Panc1 (cell line): ENCODE measurements around the gene CDC42EP5. TPM values are rescaled to one million over a fixed set of nuclear protein-coding genes. Genes with fewer than 3 reads are reported as not detected.

ENCODE experiments used
- ATAC-seq: fragments of 200-7000 bp; cut with Tn5 transposase; 2 replicates; pipeline ENCODE4 v1.9.1; 2020; ENCODE audit warnings: mild to moderate bottlenecking, moderate library complexity
- BruUV-seq: library from RNA; stranded (reverse); fragments of 400-500 nt; replicated peaks from 2 replicates; lab custom pipeline; 2021; lab: Mats Ljungman, UMichigan
- CTCF ChIA-PET: fragments of 300-600 bp; sonication (Branson Sonifier 250); formaldehyde crosslinking; loops from one replicate; lab custom pipeline; 2022; ENCODE audit warnings: antibody characterized with exemption; lab: Charles Lee
- POLR2A ChIA-PET: fragments of 300-600 bp; sonication (Branson Sonifier 250); formaldehyde crosslinking; loops from one replicate; lab custom pipeline; 2022; ENCODE audit warnings: antibody characterized with exemption; lab: Charles Lee
- DNase-seq: peaks from one replicate; pipeline ENCODE4 v3.0.0-alpha.2; 2010; ENCODE audit warnings: low read depth, low spot score
- H3K27ac ChIP-seq: 2 replicates; pipeline ENCODE4 v1.5.1; 2011; ENCODE audit warnings: mild to moderate bottlenecking, low read length, inconsistent platforms
- H3K27me3 ChIP-seq: fragments of 200-500 bp; sonication (Bioruptor generic); 2 replicates; pipeline ENCODE4 v1.6.0; 2014; ENCODE audit warnings: low read length, inconsistent platforms; ENCODE audit not compliant: control insufficient read depth, insufficient read depth
- H3K36me3 ChIP-seq: fragments of 200-500 bp; sonication (Bioruptor generic); 2 replicates; pipeline ENCODE4 v1.5.1; 2014; ENCODE audit warnings: inconsistent platforms, mild to moderate bottlenecking, low read length, moderate library complexity; ENCODE audit not compliant: control insufficient read depth, insufficient read depth
- H3K4me1 ChIP-seq: 2 replicates; pipeline ENCODE4 v1.5.1; 2011; ENCODE audit warnings: inconsistent platforms, mild to moderate bottlenecking, low read length, moderate library complexity; ENCODE audit not compliant: control insufficient read depth, insufficient read depth
- H3K4me3 ChIP-seq, 2 experiments: 2 replicates each; pipeline ENCODE4 v1.5.1; 2011 to 2012; ENCODE audit warnings: low read depth in 2 of 2, low read length in 2 of 2, mild to moderate bottlenecking in 2 of 2, inconsistent platforms in 1 of 2, moderate library complexity in 1 of 2
- H3K9me3 ChIP-seq: fragments of 200-500 bp; sonication (Bioruptor generic); 2 replicates; pipeline ENCODE4 v1.5.1; 2014; ENCODE audit warnings: low read depth, mild to moderate bottlenecking, inconsistent platforms, low read length, moderate library complexity; ENCODE audit not compliant: control insufficient read depth, insufficient read depth
- CTCF ChIP-seq: fragments of 450-650 bp; IDR thresholded peaks from 2 replicates; pipeline ENCODE4 v1.5.1; 2017; ENCODE audit warnings: mild to moderate bottlenecking
- POLR2AphosphoS5 ChIP-seq: IDR thresholded peaks from 2 replicates; pipeline ENCODE4 v1.6.1; 2012; ENCODE audit warnings: mild to moderate bottlenecking, low read depth, low read length, moderate library complexity
- SIN3A ChIP-seq: IDR thresholded peaks from 2 replicates; pipeline ENCODE4 v1.6.1; 2012; ENCODE audit warnings: low read depth, mild to moderate bottlenecking, low read length, moderate library complexity, borderline replicate concordance; ENCODE audit not compliant: insufficient read depth
- TCF7L2 ChIP-seq: IDR thresholded peaks from 2 replicates; pipeline ENCODE4 v1.6.1; 2011; ENCODE audit warnings: mild to moderate bottlenecking, low read depth, low read length, inconsistent platforms
- in situ Hi-C: cut with HindIII; loops from 2 replicates; pipeline ENCODE4 v1.10.0; 2016; ENCODE audit warnings: low sequenced_read_pairs, low pct_unique_long_range_greater_than_20kb
- intact Hi-C: fragments of 100-400 bp; cut with micrococcal nuclease; formaldehyde crosslinking; loops from one replicate; pipeline ENCODE4 v1.10.0; 2022; ENCODE audit not compliant: unreplicated experiment
- total RNA-seq: library from RNA; stranded (reverse); gene quantifications from one replicate; pipeline ENCODE4 v1.2.1, GENCODE V29; 2021; ENCODE audit not compliant: unreplicated experiment
- TF ChIP-seq, protein P1 (sequence below), 2 experiments: IDR thresholded peaks; 2 replicates each; pipeline ENCODE4 v1.6.1; 2011 to 2012; ENCODE audit warnings: low read depth in 2 of 2, control low read depth in 1 of 2, low read length in 1 of 2, mild to moderate bottlenecking in 1 of 2, moderate library complexity in 1 of 2; ENCODE audit not compliant: insufficient read depth in 1 of 2

CDC42EP5 gene
- total RNA-seq, 1 experiment from 2014 or later: 7.1 TPM

DNA sequence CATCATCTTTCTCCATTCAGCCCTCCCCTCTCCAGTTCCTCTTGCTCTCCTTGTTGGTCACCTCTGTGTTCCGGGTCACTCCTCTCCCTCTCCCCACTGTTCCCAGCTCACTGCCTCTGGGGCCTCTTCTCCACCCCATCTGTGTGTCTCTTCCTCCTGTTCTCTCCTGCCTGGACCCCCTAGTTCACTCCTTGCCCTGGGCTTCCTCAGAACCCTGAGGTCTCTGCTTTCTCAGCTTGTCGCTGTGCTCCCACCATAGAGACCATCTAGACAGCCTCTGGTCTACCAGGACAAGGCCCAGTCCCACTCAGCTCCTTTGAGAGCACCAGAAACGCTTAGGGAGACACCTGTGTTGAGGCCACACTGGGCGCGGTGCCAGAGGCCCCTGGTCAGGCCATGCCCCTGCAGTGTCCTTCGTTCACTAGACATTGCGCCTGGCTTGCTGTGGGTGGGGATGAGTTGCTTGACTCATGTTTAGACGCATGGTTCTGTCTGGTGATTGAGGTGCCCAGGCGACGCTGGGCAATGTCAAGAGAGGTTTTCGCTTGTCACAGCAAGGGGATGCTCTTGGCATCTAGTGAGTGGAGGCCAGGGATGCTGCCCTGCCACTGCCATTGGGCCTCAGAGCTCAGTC, 14.3 kb downstream of the CDC42EP5 start:
- intact Hi-C loops: no loop called here
- Histone ChIP-seq H3K9me3 (no peaks in the 10 kb centered on the region), H3K4me1 (peaks cover 26% of the 10 kb centered on the region), H3K27ac (no peak overlapping the region), H3K27me3 (no peaks in the 10 kb centered on the region), H3K36me3 (peaks cover 16% of the 10 kb centered on the region; the same call in 1 of the 2 replicates), H3K4me3 (no peak overlapping the region)
- CTCF ChIA-PET: no interaction called here
- ATAC-seq: no peak
- TF ChIP-seq TCF7L2: no peak
- no peak for TF ChIP-seq SIN3A
- no peak for TF ChIP-seq POLR2AphosphoS5
- TF ChIP-seq CTCF: no peak
- TF ChIP-seq, protein P1, sequence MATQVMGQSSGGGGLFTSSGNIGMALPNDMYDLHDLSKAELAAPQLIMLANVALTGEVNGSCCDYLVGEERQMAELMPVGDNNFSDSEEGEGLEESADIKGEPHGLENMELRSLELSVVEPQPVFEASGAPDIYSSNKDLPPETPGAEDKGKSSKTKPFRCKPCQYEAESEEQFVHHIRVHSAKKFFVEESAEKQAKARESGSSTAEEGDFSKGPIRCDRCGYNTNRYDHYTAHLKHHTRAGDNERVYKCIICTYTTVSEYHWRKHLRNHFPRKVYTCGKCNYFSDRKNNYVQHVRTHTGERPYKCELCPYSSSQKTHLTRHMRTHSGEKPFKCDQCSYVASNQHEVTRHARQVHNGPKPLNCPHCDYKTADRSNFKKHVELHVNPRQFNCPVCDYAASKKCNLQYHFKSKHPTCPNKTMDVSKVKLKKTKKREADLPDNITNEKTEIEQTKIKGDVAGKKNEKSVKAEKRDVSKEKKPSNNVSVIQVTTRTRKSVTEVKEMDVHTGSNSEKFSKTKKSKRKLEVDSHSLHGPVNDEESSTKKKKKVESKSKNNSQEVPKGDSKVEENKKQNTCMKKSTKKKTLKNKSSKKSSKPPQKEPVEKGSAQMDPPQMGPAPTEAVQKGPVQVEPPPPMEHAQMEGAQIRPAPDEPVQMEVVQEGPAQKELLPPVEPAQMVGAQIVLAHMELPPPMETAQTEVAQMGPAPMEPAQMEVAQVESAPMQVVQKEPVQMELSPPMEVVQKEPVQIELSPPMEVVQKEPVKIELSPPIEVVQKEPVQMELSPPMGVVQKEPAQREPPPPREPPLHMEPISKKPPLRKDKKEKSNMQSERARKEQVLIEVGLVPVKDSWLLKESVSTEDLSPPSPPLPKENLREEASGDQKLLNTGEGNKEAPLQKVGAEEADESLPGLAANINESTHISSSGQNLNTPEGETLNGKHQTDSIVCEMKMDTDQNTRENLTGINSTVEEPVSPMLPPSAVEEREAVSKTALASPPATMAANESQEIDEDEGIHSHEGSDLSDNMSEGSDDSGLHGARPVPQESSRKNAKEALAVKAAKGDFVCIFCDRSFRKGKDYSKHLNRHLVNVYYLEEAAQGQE (IDR thresholded peaks at IDR 0.05; ENCODE audit: insufficient read depth in 1 of 2, low read depth in 2 of 2, low read length in 1 of 2): no peak
- DNase-seq: no peak
- no TSS peak for BruUV-seq
- in situ Hi-C loops: no loop called here
- POLR2A ChIA-PET: no interaction called here

GRCh38 chr19:54457773-54458647, 15.1 kb downstream of the CDC42EP5 start:
- intact Hi-C loops: no loop called here
- POLR2A ChIA-PET: no interaction called here

More at GRCh38 chr19:54457773-54458647, 15.1 kb downstream of the CDC42EP5 start:
- H3K36me3 ChIP-seq: peaks cover 20% of the 10 kb centered on the region; the same call in 1 of the 2 replicates
- no peaks in the 10 kb centered on the region for H3K27me3 ChIP-seq
- no peak for DNase-seq
- no TSS peak for BruUV-seq
- TF ChIP-seq POLR2AphosphoS5 (no peak; the same call in 1 of the 2 replicates), SIN3A (no peak), TCF7L2 (no peak)
- TF ChIP-seq, protein P1 (IDR thresholded peaks at IDR 0.05; ENCODE audit: insufficient read depth in 1 of 2, low read depth in 2 of 2, low read length in 1 of 2): no peak
- in situ Hi-C loops: no loop called here
- H3K4me1 ChIP-seq: peaks cover 26% of the 10 kb centered on the region
- H3K4me3 ChIP-seq: no peak overlapping the region
- CTCF ChIA-PET: no interaction called here
- no peaks in the 10 kb centered on the region for H3K9me3 ChIP-seq
- no peak overlapping the region for H3K27ac ChIP-seq
- no peak for ATAC-seq
